Amygdala (tissue), 56 donors: Measurements from ENCODE around the gene IKBKE.

Experiments
- DNase-seq, 56 donors: peaks; one replicate each; lab custom pipeline; 2025; lab: John Stamatoyannopoulos, UW

Gene IKBKE

GRCh38 chr1:206508130-206508889 is 38.0 kb downstream of the IKBKE start:
- no peak for DNase-seq

DNA sequence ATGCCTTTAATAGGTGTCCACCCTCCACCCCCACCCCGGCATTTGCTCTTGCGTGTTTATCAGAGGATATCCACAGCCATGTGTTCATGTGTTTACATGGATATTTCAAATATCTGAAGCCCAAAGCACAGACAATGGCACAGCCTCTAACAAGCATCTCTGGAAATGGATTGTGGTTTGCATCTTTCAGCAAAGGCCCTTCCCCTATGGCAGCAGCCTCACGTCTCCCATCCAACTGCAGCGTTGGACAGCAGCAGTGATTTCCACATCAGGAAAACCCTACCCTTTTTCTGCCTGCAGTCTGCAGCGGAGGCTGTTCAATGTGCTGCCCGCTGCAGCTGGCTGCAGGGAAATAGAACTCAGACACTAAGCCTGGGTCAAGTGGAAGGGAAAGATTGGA is 38.7 kb downstream of the IKBKE start:
- no peak for DNase-seq

GRCh38 chr1:206509612-206510257 is 39.5 kb downstream of the IKBKE start:
- DNase-seq, result no peak

GRCh38 chr1:206510371-206510770 is 40.1 kb downstream of the IKBKE start:
- DNase-seq, result no peak

GRCh38 chr1:206511362-206512057 is 41.2 kb downstream of the IKBKE start:
- no peak for DNase-seq

DNA sequence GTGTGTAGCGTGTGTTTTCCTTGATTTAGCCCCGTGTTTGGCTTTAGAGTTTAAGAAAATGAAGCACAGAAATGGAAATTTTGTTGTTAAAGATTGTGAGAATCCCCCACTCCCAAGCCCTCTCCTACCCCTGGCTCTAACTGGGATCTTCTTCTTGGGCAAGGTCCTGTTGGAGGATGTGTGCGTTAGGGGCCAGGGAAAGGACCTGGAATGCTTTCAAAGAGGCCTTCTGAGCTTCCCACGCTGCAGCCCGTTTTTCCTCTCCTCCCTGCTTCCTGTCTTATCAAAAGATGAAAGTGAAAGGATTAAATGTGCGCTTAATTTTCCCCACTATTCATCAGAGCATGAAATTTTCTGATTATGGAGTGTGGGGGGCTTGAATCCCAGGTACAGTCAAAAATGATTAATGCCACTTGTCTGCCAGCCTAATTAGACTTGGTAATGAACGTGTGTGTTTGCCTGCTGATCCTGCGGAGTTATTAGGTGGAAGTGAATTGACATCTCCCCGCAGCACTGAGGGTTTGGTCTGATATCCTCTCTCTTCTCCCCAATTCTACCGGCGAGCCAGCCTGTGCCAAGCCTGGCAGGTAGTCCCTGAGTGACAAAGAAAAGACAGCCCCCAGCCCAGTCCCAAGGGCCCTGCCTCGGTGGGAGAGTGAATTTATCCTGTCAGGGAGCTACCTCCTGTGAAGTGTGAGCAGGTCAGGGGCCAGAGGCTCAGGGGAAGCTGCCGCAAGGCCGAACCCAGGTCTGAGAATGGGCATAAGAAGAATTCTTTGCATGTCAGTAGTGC is 42.0 kb downstream of the IKBKE start:
- DNase-seq, result no peak

- DNase-seq, result no peak
These were observed 42.5 kb downstream of the IKBKE start for GRCh38 chr1:206512851-206513180.

DNA sequence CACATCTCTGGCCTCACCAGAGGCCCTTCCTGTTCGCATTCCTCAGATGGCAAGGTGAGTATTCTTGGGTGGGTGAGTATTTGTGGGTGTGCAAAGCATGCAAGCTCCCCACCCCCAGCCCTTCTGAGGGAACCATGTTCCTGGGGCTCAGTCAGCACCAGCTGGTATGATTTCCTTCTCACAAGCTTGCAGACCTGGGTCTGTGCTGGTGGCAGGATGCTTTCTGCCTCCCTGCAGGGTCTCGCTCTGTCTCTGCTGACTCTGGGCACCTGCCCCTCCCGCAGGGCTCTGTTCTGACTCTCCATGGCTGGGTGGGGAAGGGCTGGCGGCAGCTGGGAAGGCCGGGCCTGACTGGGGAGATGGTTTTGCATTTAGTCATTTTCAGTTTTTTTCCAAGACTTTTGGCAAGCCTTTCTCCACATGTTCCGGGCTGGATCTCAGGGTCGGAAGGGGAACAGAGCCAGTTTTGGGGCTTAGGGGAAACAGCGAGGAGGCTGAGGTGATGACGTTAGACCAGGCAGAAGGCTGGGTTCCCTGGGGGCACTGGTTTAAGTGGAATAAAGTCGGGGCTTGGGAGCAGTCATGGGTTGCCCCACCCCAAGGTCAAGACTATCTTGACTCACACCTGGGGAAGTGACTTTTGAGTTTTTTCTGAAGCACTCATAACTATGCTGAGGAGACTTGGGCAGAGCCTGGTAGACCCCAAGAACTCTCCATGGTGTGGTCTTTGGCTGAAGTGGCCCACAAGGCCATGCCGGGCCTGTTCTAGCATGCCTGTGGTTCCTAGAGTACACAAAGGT is 43.2 kb downstream of the IKBKE start:
- no peak for DNase-seq

DNA sequence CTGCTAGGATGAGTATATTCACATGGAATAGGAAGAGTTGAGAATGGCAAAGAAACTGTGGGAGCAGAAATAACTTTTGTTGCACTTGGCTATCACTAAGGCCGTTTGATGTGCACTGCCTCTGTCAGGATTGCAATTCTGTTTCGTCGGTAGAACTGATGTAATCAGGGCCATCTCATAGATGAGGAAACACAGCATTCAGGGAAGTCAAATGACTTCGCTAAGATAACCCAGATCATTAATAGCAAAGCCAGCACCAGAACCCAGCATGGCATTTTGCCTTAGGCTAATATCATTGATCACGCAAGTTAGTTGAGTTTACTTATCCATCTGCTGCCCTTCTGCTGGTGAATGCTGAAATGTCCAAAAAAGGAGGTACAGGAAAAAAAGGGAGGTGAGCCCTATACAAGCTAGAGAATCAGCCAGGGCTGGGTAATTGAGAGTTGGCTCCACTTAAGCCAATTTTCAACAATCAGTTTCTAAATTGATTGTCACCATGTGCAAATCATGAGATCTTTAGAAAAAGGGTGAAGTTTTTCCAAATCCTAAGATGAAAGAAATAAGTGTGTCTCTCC is 44.6 kb downstream of the IKBKE start:
- DNase-seq, result no peak

GRCh38 chr1:206516728-206516990 is 46.4 kb downstream of the IKBKE start:
- no peak for DNase-seq

DNA sequence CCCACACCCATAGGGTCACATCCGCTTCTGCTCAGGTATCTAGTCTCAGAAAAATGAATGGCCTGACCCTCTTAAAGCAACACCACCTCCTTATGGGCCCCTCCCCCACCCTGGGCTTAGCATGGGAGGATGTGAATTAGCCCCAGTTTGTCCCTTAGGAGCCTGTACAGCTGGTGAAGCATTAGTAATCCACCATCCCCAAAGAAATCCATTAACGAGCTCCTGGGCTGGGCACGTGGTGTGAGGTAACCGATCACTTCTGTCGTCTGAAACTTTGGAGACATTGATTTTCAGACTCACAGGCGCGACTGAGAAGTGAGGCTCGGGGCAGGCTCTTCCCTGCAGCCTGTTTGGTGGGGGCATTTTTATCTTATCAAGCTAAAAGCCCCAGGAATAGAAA is 47.5 kb downstream of the IKBKE start:
- no peak for DNase-seq

DNA sequence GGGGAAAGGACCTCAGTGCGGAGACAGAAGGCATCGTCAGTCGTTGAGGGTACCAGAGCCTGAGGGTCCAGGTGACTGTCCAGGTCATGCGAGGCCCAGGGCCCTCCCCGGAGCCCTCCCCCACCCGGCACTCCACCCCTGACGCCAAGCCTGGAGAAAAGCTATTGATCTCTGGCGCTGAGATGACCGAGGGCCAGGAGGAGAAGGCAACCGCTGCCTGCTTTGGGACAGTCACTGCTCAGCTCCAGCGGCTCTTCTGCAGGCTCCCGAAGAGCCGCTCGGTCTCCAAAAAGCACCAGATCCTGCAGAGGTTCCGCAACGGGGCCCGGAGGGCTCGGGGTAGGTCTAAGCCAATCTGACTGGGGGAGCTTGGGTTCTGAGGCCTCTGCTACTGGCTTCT is 47.9 kb downstream of the IKBKE start:
- DNase-seq, result no peak

- no peak for DNase-seq
These were observed 48.5 kb downstream of the IKBKE start for GRCh38 chr1:206518743-206519142.

- DNase-seq, result no peak
These were observed 50.9 kb downstream of the IKBKE start for GRCh38 chr1:206521127-206521526.

GRCh38 chr1:206521694-206522402 is 51.6 kb downstream of the IKBKE start:
- DNase-seq, result no peak

GRCh38 chr1:206524739-206525364 is 54.6 kb downstream of the IKBKE start:
- DNase-seq, result no peak

DNA sequence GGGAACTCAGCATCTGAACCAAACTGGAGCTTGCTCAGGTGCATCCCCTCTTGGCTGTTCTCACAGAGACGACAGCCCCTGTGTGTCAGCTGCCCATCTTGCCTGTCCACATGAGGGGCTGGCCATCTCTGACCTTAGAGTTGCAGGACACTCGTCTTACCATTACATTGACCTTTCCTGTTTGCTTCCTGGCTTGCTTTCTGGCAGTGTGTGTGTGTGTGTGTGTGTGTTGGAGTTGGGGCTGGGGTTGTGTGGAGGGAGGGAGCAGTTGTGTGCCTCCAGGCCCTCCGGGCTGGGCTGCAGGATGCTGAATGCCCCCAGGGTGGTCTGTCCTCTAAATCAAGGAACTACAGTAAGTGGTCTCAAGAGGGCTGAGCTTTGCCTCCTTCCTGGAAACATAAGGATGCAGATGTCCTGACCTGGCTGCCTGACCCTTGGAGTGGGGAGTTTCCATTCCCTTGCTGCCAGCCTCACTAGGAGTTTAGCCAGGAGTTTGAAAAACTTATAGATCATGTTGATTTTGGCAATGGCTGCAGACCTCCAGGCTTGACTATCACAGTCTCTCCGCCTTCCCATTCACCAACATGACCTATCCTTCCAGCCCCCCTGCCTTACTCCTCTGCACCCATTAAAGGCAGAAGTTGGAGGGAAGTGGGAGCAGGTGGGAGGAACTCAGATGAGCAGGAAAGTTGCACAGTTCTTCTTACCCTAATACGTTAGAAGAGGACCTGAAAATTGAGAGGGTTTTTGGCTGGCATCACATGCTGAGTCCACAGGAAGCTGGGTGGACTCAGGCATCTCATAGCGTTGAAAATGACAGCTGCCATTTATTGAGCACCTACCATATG is 56.0 kb downstream of the IKBKE start:
- DNase-seq, result no peak

GRCh38 chr1:206529425-206529824 is 59.1 kb downstream of the IKBKE start:
- DNase-seq, result no peak
